Activated naive CD4-positive, alpha-beta T cell treated with anti-CD3 and anti-CD28 coated beads, Interleukin-2, amount 50 U/mL, for 24 hours (primary cell): ENCODE measurements around the gene MCM10.

Experiments
- H3K27ac Mint-ChIP-seq: one replicate; pipeline ENCODE4 v1.8.0; 2021; ENCODE audit warnings: mild to moderate bottlenecking, mixed read lengths
- H3K27me3 Mint-ChIP-seq: one replicate; pipeline ENCODE4 v1.8.0; 2021; ENCODE audit warnings: mixed read lengths
- H3K36me3 Mint-ChIP-seq: one replicate; pipeline ENCODE4 v1.8.0; 2021; ENCODE audit warnings: mixed read lengths
- H3K4me1 Mint-ChIP-seq: one replicate; pipeline ENCODE4 v1.8.0; 2021; ENCODE audit warnings: mixed read lengths
- H3K4me3 Mint-ChIP-seq: one replicate; pipeline ENCODE4 v1.8.0; 2021; ENCODE audit warnings: mild to moderate bottlenecking, mixed read lengths
- H3K9me3 Mint-ChIP-seq: one replicate; pipeline ENCODE4 v1.8.0; 2021; ENCODE audit warnings: mixed read lengths

MCM10 gene

GRCh38 chr10:13160934-13161856 is at the start of gene MCM10:
Gene MCM10, plus strand, starts transcription at chr10:13161558. Its CDS starts 2,645 bp downstream, at chr10:13164203.
- Mint-ChIP-seq H3K9me3 (no peaks in the 10 kb centered on the region), H3K27me3 (no peaks in the 10 kb centered on the region), H3K36me3 (no peaks in the 10 kb centered on the region), H3K4me3 (peak within 1 kb of the TSS; percentile 87), H3K27ac (peak within 1 kb of the TSS; percentile 85), H3K4me1 (peaks cover 19% of the 10 kb centered on the region)

- H3K27me3 Mint-ChIP-seq = no peaks in the 10 kb centered on the region
- peaks cover 31% of the 10 kb centered on the region for H3K4me1 Mint-ChIP-seq
- no peaks in the 10 kb centered on the region for H3K9me3 Mint-ChIP-seq
- peaks cover 25% of the 10 kb centered on the region for H3K36me3 Mint-ChIP-seq
- no peak overlapping the region for H3K4me3 Mint-ChIP-seq
- no peak overlapping the region for H3K27ac Mint-ChIP-seq
Measured at GRCh38 chr10:13113544-13113943, 47.8 kb upstream of the MCM10 start.

- peak overlapping the region; percentile 73 for H3K4me3 Mint-ChIP-seq
- peaks cover 12% of the 10 kb centered on the region for H3K4me1 Mint-ChIP-seq
- H3K27ac Mint-ChIP-seq = peak overlapping the region; percentile 75
- H3K27me3 Mint-ChIP-seq = no peaks in the 10 kb centered on the region
- peaks cover 30% of the 10 kb centered on the region for H3K36me3 Mint-ChIP-seq
- H3K9me3 Mint-ChIP-seq = no peaks in the 10 kb centered on the region
Measured at GRCh38 chr10:13115832-13116803, 45.2 kb upstream of the MCM10 start.

- peak overlapping the region; percentile 5 for H3K27ac Mint-ChIP-seq
- peaks cover 37% of the 10 kb centered on the region for H3K36me3 Mint-ChIP-seq
- H3K4me1 Mint-ChIP-seq = peaks cover 12% of the 10 kb centered on the region
- H3K4me3 Mint-ChIP-seq = peak overlapping the region; percentile 15
- no peaks in the 10 kb centered on the region for H3K9me3 Mint-ChIP-seq
- no peaks in the 10 kb centered on the region for H3K27me3 Mint-ChIP-seq
Measured at GRCh38 chr10:13117841-13118783, 43.2 kb upstream of the MCM10 start.

GRCh38 chr10:13118784-13119410 is 42.5 kb upstream of the MCM10 start:
- H3K9me3 Mint-ChIP-seq = no peaks in the 10 kb centered on the region
- H3K36me3 Mint-ChIP-seq = peaks cover 44% of the 10 kb centered on the region
- no peak overlapping the region for H3K4me3 Mint-ChIP-seq
- no peak overlapping the region for H3K27ac Mint-ChIP-seq
- no peaks in the 10 kb centered on the region for H3K27me3 Mint-ChIP-seq
- H3K4me1 Mint-ChIP-seq = peaks cover 12% of the 10 kb centered on the region

- Mint-ChIP-seq H3K27me3 (no peaks in the 10 kb centered on the region), H3K9me3 (no peaks in the 10 kb centered on the region), H3K27ac (no peak overlapping the region), H3K4me3 (no peak overlapping the region), H3K4me1 (peaks cover 4% of the 10 kb centered on the region), H3K36me3 (peaks cover 46% of the 10 kb centered on the region)
Measured at GRCh38 chr10:13120786-13121499, 40.4 kb upstream of the MCM10 start.

GRCh38 chr10:13121500-13121854 is 39.9 kb upstream of the MCM10 start:
- peaks cover 46% of the 10 kb centered on the region for H3K36me3 Mint-ChIP-seq
- no peak overlapping the region for H3K27ac Mint-ChIP-seq
- H3K4me3 Mint-ChIP-seq = no peak overlapping the region
- H3K9me3 Mint-ChIP-seq = no peaks in the 10 kb centered on the region
- peaks cover 4% of the 10 kb centered on the region for H3K4me1 Mint-ChIP-seq
- no peaks in the 10 kb centered on the region for H3K27me3 Mint-ChIP-seq

- no peaks in the 10 kb centered on the region for H3K9me3 Mint-ChIP-seq
- H3K27me3 Mint-ChIP-seq = no peaks in the 10 kb centered on the region
- H3K27ac Mint-ChIP-seq = no peak overlapping the region
- no peak overlapping the region for H3K4me3 Mint-ChIP-seq
- peaks cover 32% of the 10 kb centered on the region for H3K36me3 Mint-ChIP-seq
- no peaks in the 10 kb centered on the region for H3K4me1 Mint-ChIP-seq
Measured at GRCh38 chr10:13136651-13137050, 24.7 kb upstream of the MCM10 start.

- no peaks in the 10 kb centered on the region for H3K9me3 Mint-ChIP-seq
- no peaks in the 10 kb centered on the region for H3K4me1 Mint-ChIP-seq
- no peak overlapping the region for H3K27ac Mint-ChIP-seq
- no peaks in the 10 kb centered on the region for H3K27me3 Mint-ChIP-seq
- H3K36me3 Mint-ChIP-seq = peaks cover 37% of the 10 kb centered on the region
- no peak overlapping the region for H3K4me3 Mint-ChIP-seq
Measured at GRCh38 chr10:13139150-13139549, 22.2 kb upstream of the MCM10 start.

GRCh38 chr10:13139676-13140075 is 21.7 kb upstream of the MCM10 start:
- Mint-ChIP-seq H3K36me3 (peaks cover 41% of the 10 kb centered on the region), H3K27me3 (no peaks in the 10 kb centered on the region), H3K9me3 (peaks cover 4% of the 10 kb centered on the region), H3K4me3 (no peak overlapping the region), H3K27ac (no peak overlapping the region), H3K4me1 (no peaks in the 10 kb centered on the region)

- no peak overlapping the region for H3K27ac Mint-ChIP-seq
Measured at GRCh38 chr10:13140627-13141190, 20.6 kb upstream of the MCM10 start.

GRCh38 chr10:13143766-13144165 is 17.6 kb upstream of the MCM10 start:
- H3K36me3 Mint-ChIP-seq = peaks cover 37% of the 10 kb centered on the region
- peaks cover 11% of the 10 kb centered on the region for H3K9me3 Mint-ChIP-seq
- H3K4me3 Mint-ChIP-seq = no peak overlapping the region
- H3K27ac Mint-ChIP-seq = no peak overlapping the region
- no peaks in the 10 kb centered on the region for H3K27me3 Mint-ChIP-seq
- no peaks in the 10 kb centered on the region for H3K4me1 Mint-ChIP-seq

More at GRCh38 chr10:13140627-13141190, 20.6 kb upstream of the MCM10 start:
- Mint-ChIP-seq H3K36me3 (peaks cover 42% of the 10 kb centered on the region), H3K27me3 (no peaks in the 10 kb centered on the region), H3K9me3 (peaks cover 11% of the 10 kb centered on the region), H3K4me1 (no peaks in the 10 kb centered on the region), H3K4me3 (no peak overlapping the region)

GRCh38 chr10:13144814-13145213 is 16.5 kb upstream of the MCM10 start:
- Mint-ChIP-seq H3K27ac (no peak overlapping the region), H3K9me3 (peaks cover 11% of the 10 kb centered on the region), H3K36me3 (peaks cover 37% of the 10 kb centered on the region), H3K27me3 (no peaks in the 10 kb centered on the region), H3K4me1 (no peaks in the 10 kb centered on the region), H3K4me3 (no peak overlapping the region)

- Mint-ChIP-seq H3K4me3 (no peak overlapping the region), H3K27me3 (no peaks in the 10 kb centered on the region), H3K36me3 (peaks cover 24% of the 10 kb centered on the region), H3K9me3 (peaks cover 11% of the 10 kb centered on the region), H3K4me1 (no peaks in the 10 kb centered on the region), H3K27ac (no peak overlapping the region)
Measured at GRCh38 chr10:13146379-13146778, 15.0 kb upstream of the MCM10 start.
